Gastroesophageal sphincter (tissue), 4 donors: ENCODE data around the gene PCDH17. TPM values are rescaled to one million over a fixed set of nuclear protein-coding genes. Genes with fewer than 3 reads are reported as not detected.

Experiments used
- ATAC-seq: fragments of 150-250 bp; one replicate; pipeline ENCODE4 v1.9.1; 2016; ENCODE audit warnings: mild to moderate bottlenecking, moderate library complexity
- H3K27ac ChIP-seq, 4 donors: fragments of 200-600 bp; sonication (generic) in 3 of 4; 1 replicate in 3 of 4; 2 replicates in 1 of 4; pipeline ENCODE4 v1.5.1; 2016 to 2019
- H3K27me3 ChIP-seq: fragments of 200-600 bp; sonication (generic); one replicate; pipeline ENCODE4 v1.5.1; 2019
- H3K36me3 ChIP-seq, 2 donors: fragments of 200-600 bp; sonication (generic); one replicate each; pipeline ENCODE4 v1.5.1; 2019; ENCODE audit warnings: control low read depth in 1 of 2
- H3K4me1 ChIP-seq, 3 donors: fragments of 200-600 bp; sonication (generic); 1 replicate in 2 of 3; 2 replicates in 1 of 3; pipeline ENCODE4 v1.5.1; 2016 to 2019; ENCODE audit warnings: control low read depth in 2 of 3
- H3K4me3 ChIP-seq, 2 donors: fragments of 200-600 bp; sonication (generic); one replicate each; pipeline ENCODE4 v1.5.1; 2019; ENCODE audit warnings: mild to moderate bottlenecking in 1 of 2, moderate library complexity in 1 of 2
- H3K9me3 ChIP-seq, 3 donors: fragments of 200-600 bp; sonication (generic); one replicate each; pipeline ENCODE4 v1.5.1; 2017 to 2019; ENCODE audit warnings: control low read depth in 2 of 3
- EP300 ChIP-seq: sonication (generic); formaldehyde crosslinking; IDR thresholded peaks from one replicate; pipeline ENCODE4 v1.6.1; 2017; ENCODE audit warnings: antibody characterized with exemption, mild to moderate bottlenecking
- POLR2A ChIP-seq, 2 donors: fragments of 450-650 bp; IDR thresholded peaks; one replicate each; pipeline ENCODE4 v1.6.1; 2017; ENCODE audit warnings: antibody characterized with exemption in 2 of 2, mild to moderate bottlenecking in 2 of 2, moderate library complexity in 1 of 2
- POLR2AphosphoS5 ChIP-seq: sonication (generic); formaldehyde crosslinking; IDR thresholded peaks from one replicate; pipeline ENCODE4 v1.6.1; 2017; ENCODE audit warnings: antibody characterized with exemption
- WGBS, 2 donors: methylation state at CpG; one replicate each; pipeline ENCODE4 v1.1.5; 2018; ENCODE audit warnings: low coverage in 1 of 2; 5-methylcytosine and 5-hydroxymethylcytosine counted together
- total RNA-seq, 4 donors: library from RNA; depleted of rRNA; stranded (reverse); fragments of >200 nt; gene quantifications; one replicate each; pipeline ENCODE4 v1.1.0, GENCODE V29; 2016
- TF ChIP-seq, protein P1 (sequence below), 4 experiments: fragments of 200-600 bp in 2 of 4; fragments of 450-650 bp in 2 of 4; sonication (generic) in 1 of 4; IDR thresholded peaks; one replicate each; pipeline ENCODE4 v1.5.1; 2017 to 2019; ENCODE audit warnings: antibody characterized with exemption in 4 of 4, mild to moderate bottlenecking in 2 of 4, moderate library complexity in 2 of 4

PCDH17 gene
- total RNA-seq, 4 donors from 2014 or later = 3.9 to 7.8 (median 4.8) TPM

DNA sequence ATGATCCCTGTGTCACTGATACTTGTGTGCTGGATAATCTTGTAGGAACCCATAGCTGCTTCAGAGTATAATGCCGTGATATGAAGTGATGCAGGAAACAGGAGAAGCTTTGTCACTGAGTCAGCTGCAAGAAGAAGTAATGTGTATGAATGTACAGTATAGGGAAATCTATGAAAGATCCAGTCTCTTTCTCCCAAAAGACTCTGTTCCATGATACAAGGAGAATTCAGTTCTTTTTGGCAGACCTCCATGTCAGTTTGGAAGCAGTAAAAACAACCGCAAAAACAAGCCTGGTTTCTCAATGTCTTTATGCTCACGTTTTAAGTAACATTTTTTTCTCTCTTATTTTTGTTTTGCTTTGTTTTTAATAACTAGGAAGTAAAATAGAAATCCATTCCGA lies 33.9 kb downstream of the PCDH17 start:
- Histone ChIP-seq H3K4me3 (no peak overlapping the region), H3K27me3 (no peaks in the 10 kb centered on the region), H3K9me3 (no peaks in the 10 kb centered on the region), H3K27ac (no peak overlapping the region), H3K36me3 (no peaks in the 10 kb centered on the region), H3K4me1 (no peaks in the 10 kb centered on the region)
- 54 to 61% methylated on average over 3 to 4 of the region's 4 CpGs for WGBS, 2 donors
- ATAC-seq = no peak
- TF ChIP-seq POLR2A (IDR thresholded peaks at IDR 0.05) (no peak), EP300 (no peak), POLR2AphosphoS5 (no peak)
- TF ChIP-seq, protein P1, sequence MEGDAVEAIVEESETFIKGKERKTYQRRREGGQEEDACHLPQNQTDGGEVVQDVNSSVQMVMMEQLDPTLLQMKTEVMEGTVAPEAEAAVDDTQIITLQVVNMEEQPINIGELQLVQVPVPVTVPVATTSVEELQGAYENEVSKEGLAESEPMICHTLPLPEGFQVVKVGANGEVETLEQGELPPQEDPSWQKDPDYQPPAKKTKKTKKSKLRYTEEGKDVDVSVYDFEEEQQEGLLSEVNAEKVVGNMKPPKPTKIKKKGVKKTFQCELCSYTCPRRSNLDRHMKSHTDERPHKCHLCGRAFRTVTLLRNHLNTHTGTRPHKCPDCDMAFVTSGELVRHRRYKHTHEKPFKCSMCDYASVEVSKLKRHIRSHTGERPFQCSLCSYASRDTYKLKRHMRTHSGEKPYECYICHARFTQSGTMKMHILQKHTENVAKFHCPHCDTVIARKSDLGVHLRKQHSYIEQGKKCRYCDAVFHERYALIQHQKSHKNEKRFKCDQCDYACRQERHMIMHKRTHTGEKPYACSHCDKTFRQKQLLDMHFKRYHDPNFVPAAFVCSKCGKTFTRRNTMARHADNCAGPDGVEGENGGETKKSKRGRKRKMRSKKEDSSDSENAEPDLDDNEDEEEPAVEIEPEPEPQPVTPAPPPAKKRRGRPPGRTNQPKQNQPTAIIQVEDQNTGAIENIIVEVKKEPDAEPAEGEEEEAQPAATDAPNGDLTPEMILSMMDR (IDR thresholded peaks at IDR 0.05) = no peak

GRCh38 chr13:57666131-57666953 lies 34.8 kb downstream of the PCDH17 start:
- 79 to 81% methylated on average over 6 of the region's 6 CpGs for WGBS, 2 donors

DNA sequence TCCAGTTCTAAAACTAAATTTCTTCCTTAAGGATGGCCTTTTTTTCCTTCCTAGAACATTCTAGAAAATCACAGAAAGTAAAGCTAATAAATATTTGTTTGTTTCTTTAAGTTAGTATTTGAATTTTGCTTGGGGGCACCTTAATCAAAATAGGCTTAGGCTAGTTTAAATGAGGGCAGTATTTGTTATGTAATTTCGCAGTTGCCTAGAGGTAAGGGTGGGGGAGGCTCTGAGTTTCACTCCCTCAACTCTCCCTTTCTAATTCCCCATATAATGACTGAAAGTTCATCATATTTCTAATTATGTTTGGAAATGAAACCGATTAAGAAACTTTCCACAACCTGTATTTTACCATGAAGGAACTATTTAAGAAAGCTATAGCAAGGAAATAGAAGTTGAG lies 40.6 kb downstream of the PCDH17 start:
- Histone ChIP-seq H3K4me1 (no peaks in the 10 kb centered on the region), H3K27me3 (no peaks in the 10 kb centered on the region), H3K9me3 (no peaks in the 10 kb centered on the region), H3K4me3 (no peak overlapping the region), H3K27ac (no peak overlapping the region), H3K36me3 (no peaks in the 10 kb centered on the region)
- TF ChIP-seq EP300 (no peak), POLR2A (IDR thresholded peaks at IDR 0.05) (no peak), POLR2AphosphoS5 (no peak)
- TF ChIP-seq, protein P1 (IDR thresholded peaks at IDR 0.05) = no peak
- 85 to 88% methylated on average over 2 of the region's 2 CpGs for WGBS, 2 donors
- ATAC-seq = no peak

More at GRCh38 chr13:57666131-57666953, 34.8 kb downstream of the PCDH17 start:
- no peaks in the 10 kb centered on the region for H3K36me3 ChIP-seq
- H3K9me3 ChIP-seq = no peaks in the 10 kb centered on the region
- no peaks in the 10 kb centered on the region for H3K4me1 ChIP-seq
- H3K4me3 ChIP-seq = no peak overlapping the region
- no peak for ATAC-seq
- no peaks in the 10 kb centered on the region for H3K27me3 ChIP-seq
- no peak overlapping the region for H3K27ac ChIP-seq
- no peak for TF ChIP-seq POLR2AphosphoS5
- no peak for TF ChIP-seq EP300
- TF ChIP-seq, protein P1 (IDR thresholded peaks at IDR 0.05) = no peak

DNA sequence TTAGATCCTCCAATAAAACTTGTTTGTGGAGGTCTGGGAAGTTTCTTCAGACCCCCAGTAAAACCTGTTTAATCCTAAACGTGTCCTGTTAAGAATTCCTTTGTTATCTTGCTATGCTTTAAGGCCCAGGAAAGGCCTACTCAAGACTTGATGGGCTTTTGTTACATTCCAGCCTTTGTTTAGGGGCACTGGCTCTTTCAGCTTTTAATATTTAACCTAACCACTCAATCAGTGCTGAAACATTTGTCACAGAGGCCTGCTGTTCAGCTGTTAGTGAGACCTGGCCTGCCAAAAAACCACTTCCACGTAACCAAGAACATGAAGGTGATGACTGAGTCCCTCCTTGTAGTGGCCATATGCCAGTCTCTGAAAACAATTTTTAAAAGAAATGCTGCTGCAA lies 41.7 kb downstream of the PCDH17 start:
- Histone ChIP-seq H3K27me3 (no peaks in the 10 kb centered on the region), H3K4me1 (no peaks in the 10 kb centered on the region), H3K36me3 (no peaks in the 10 kb centered on the region), H3K4me3 (no peak overlapping the region), H3K27ac (no peak overlapping the region), H3K9me3 (no peaks in the 10 kb centered on the region)
- no peak for ATAC-seq
- TF ChIP-seq, protein P1 (IDR thresholded peaks at IDR 0.05) = no peak
- TF ChIP-seq POLR2AphosphoS5 (no peak), EP300 (no peak), POLR2A (IDR thresholded peaks at IDR 0.05) (no peak)
- WGBS, 2 donors = 57 to 70% methylated on average over 2 of the region's 2 CpGs

DNA sequence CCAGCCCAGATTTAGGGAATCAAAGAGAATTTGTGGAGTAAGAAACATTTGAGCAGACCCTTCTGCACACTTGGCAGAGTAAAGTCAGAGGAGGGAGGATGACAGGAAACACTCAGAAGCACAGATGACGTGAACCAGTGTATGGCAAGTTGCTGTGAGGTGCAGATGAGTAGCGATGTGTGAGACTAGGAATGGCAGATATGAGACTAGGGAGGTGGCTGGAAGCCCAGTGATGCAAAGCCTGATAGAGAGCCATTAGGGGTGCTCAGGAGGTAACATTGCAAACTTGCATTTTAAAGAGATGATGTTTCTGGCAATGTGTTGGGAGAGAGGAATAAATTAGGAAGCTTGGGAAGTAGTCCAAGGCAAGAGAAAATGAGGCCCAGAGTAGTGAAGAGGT lies 44.0 kb downstream of the PCDH17 start:
- Histone ChIP-seq H3K9me3 (no peaks in the 10 kb centered on the region), H3K27ac (no peak overlapping the region), H3K4me3 (no peak overlapping the region), H3K27me3 (no peaks in the 10 kb centered on the region), H3K36me3 (no peaks in the 10 kb centered on the region), H3K4me1 (no peaks in the 10 kb centered on the region)
- TF ChIP-seq EP300 (no peak), POLR2A (IDR thresholded peaks at IDR 0.05) (no peak), POLR2AphosphoS5 (no peak)
- TF ChIP-seq, protein P1 (IDR thresholded peaks at IDR 0.05) = no peak
- WGBS, 2 donors = 38 to 75% methylated on average over 2 of the region's 2 CpGs
- ATAC-seq = no peak
